Esophagus muscularis mucosa (tissue), 3 donors: ENCODE measurements around the gene ATP1A1.

Source experiments
- CTCF ChIP-seq, 3 experiments: fragments of 200-600 bp in 2 of 3; fragments of 450-650 bp in 1 of 3; sonication (generic) in 2 of 3; IDR thresholded peaks; one replicate each; pipeline ENCODE4 v1.5.1; 2017 to 2019; ENCODE audit warnings: antibody characterized with exemption in 3 of 3, mild to moderate bottlenecking in 2 of 3, moderate library complexity in 1 of 3
- POLR2A ChIP-seq: fragments of 450-650 bp; IDR thresholded peaks from one replicate; pipeline ENCODE4 v1.6.1; 2017; ENCODE audit warnings: antibody characterized with exemption, moderate library complexity, mild to moderate bottlenecking, low read depth

- TF ChIP-seq CTCF (IDR thresholded peaks at IDR 0.05) (no peak), POLR2A (no peak)
Observed at GRCh38 chr1:116371752-116372151, 1.3 kb upstream of the ATP1A1 start.
